H1 (cell line): Measurements from ENCODE around the gene ACYP2. TPM values are rescaled to one million over a fixed set of nuclear protein-coding genes. Genes with fewer than 3 reads are reported as not detected.

Experiments used
- CTCF ChIA-PET: fragments of 300-600 bp; sonication (Branson Sonifier 250); formaldehyde crosslinking; loops from one replicate; lab custom pipeline; 2021; ENCODE audit not compliant: partially characterized antibody; lab: Charles Lee
- POLR2A ChIA-PET: fragments of 300-600 bp; sonication (Branson Sonifier 250); formaldehyde crosslinking; loops from one replicate; lab custom pipeline; 2021; ENCODE audit warnings: inconsistent platforms; ENCODE audit not compliant: partially characterized antibody; lab: Charles Lee
- DNase-seq, 2 experiments: peaks; one replicate each; pipeline versions ENCODE4 v3.0.0 to v3.0.0-alpha.2; 2010 to 2022; ENCODE audit warnings: low spot score in 2 of 2, low read depth in 1 of 2, mixed read lengths in 1 of 2
- FAIRE-seq: peaks from 2 replicates; lab custom pipeline; 2011; peaks lifted over from hg19 to GRCh38; lab: Jason Lieb, UNC
- H2AFZ ChIP-seq: 2 replicates; pipeline ENCODE4 v1.8.1; 2012; ENCODE audit warnings: low read length, inconsistent platforms
- H2AK5ac ChIP-seq: 2 replicates; pipeline ENCODE4 v1.6.1; 2013; ENCODE audit warnings: low read depth, low read length
- H2BK120ac ChIP-seq: replicated peaks from 2 replicates; pipeline ENCODE3; 2013; ENCODE audit warnings: low read depth, low read length, inconsistent platforms
- H2BK12ac ChIP-seq: 2 replicates; pipeline ENCODE4 v1.6.1; 2013; ENCODE audit warnings: low read depth, low read length
- H2BK15ac ChIP-seq: 2 replicates; pipeline ENCODE4 v1.6.1; 2013; ENCODE audit warnings: low read length
- H2BK20ac ChIP-seq: 2 replicates; pipeline ENCODE4 v1.6.1; 2013; ENCODE audit warnings: low read length
- H2BK5ac ChIP-seq: 2 replicates; pipeline ENCODE4 v1.6.1; 2013; ENCODE audit warnings: low read depth, low read length
- H3K14ac ChIP-seq: 2 replicates; pipeline ENCODE4 v1.6.1; 2013; ENCODE audit warnings: inconsistent platforms; ENCODE audit not compliant: insufficient read length
- H3K18ac ChIP-seq: 2 replicates; pipeline ENCODE4 v1.6.1; 2013; ENCODE audit warnings: low read length; ENCODE audit errors: extremely low read depth
- H3K23ac ChIP-seq: 2 replicates; pipeline ENCODE4 v1.6.1; 2013; ENCODE audit warnings: inconsistent platforms; ENCODE audit not compliant: insufficient read length
- H3K23me2 ChIP-seq: 2 replicates; pipeline ENCODE4 v1.6.1; 2013; ENCODE audit warnings: low read depth, low read length
- H3K27ac ChIP-seq: 2 replicates; pipeline ENCODE4 v1.6.1; 2011; ENCODE audit warnings: low read depth, low read length, inconsistent platforms
- H3K27me3 ChIP-seq, 4 experiments: replicated peaks in 1 of 4; 1 replicate in 1 of 4; 2 replicates in 3 of 4; pipeline versions ENCODE4 v1.6.1 to v1.8.1; 2011 to 2013; ENCODE audit warnings: low read length in 3 of 4, mild to moderate bottlenecking in 3 of 4, inconsistent platforms in 2 of 4, mixed read lengths in 2 of 4, moderate library complexity in 1 of 4; ENCODE audit not compliant: control insufficient read depth in 3 of 4, insufficient read depth in 3 of 4; ENCODE audit errors: extremely low read depth in 1 of 4
- H3K36me3 ChIP-seq, 4 experiments: 2 replicates each; pipeline versions ENCODE4 v1.6.1 to v1.8.1; 2011 to 2013; ENCODE audit warnings: mild to moderate bottlenecking in 4 of 4, low read length in 3 of 4, moderate library complexity in 2 of 4, control low read depth in 1 of 4, inconsistent platforms in 1 of 4; ENCODE audit not compliant: insufficient read depth in 4 of 4, control insufficient read depth in 2 of 4
- H3K4ac ChIP-seq: replicated peaks from 2 replicates; pipeline ENCODE3; 2013; ENCODE audit warnings: low read length, low read depth, mixed read lengths, inconsistent platforms; ENCODE audit not compliant: insufficient read length
- H3K4me1 ChIP-seq, 4 experiments: replicated peaks in 1 of 4; 1 replicate in 1 of 4; 2 replicates in 3 of 4; pipeline versions ENCODE4 v1.6.1 to v1.8.1; 2011 to 2013; ENCODE audit warnings: low read length in 3 of 4, inconsistent platforms in 2 of 4, mixed read lengths in 1 of 4; ENCODE audit not compliant: insufficient read depth in 4 of 4, control insufficient read depth in 3 of 4
- H3K4me2 ChIP-seq, 2 experiments: 2 replicates each; pipeline versions ENCODE4 v1.6.1 to v1.8.1; 2011 to 2013; ENCODE audit warnings: low read depth in 2 of 2, low read length in 2 of 2, control low read depth in 1 of 2, inconsistent platforms in 1 of 2, mild to moderate bottlenecking in 1 of 2; ENCODE audit not compliant: insufficient read depth in 1 of 2
- H3K4me3 ChIP-seq, 4 experiments: fragments of 200-600, 300-600 bp in 1 of 4; sonication (generic), shearing (Covaris generic), sonication (Bioruptor Twin) in 1 of 4; 2 replicates each; pipeline versions ENCODE4 v1.5.1 to v1.8.1; 2011 to 2016; ENCODE audit warnings: low read length in 4 of 4, low read depth in 3 of 4, control low read depth in 2 of 4, inconsistent platforms in 2 of 4, mild to moderate bottlenecking in 2 of 4, mixed read lengths in 1 of 4, moderate library complexity in 1 of 4; ENCODE audit not compliant: insufficient read depth in 2 of 4; ENCODE audit errors: extremely low read depth in 1 of 4
- H3K56ac ChIP-seq: replicated peaks from 2 replicates; pipeline ENCODE3; 2013; ENCODE audit warnings: low read depth, mild to moderate bottlenecking, mixed read lengths, low read length, inconsistent platforms; ENCODE audit not compliant: insufficient read length
- H3K79me1 ChIP-seq: 2 replicates; pipeline ENCODE4 v1.6.1; 2013; ENCODE audit warnings: low read depth, low read length, control low read depth
- H3K79me2 ChIP-seq, 2 experiments: 2 replicates each; pipeline versions ENCODE4 v1.6.1 to v1.8.1; 2012 to 2013; ENCODE audit warnings: low read length in 2 of 2, mild to moderate bottlenecking in 2 of 2, inconsistent platforms in 1 of 2; ENCODE audit not compliant: insufficient read depth in 2 of 2, control insufficient read depth in 1 of 2
- H3K9ac ChIP-seq, 4 experiments: replicated peaks in 1 of 4; 1 replicate in 1 of 4; 2 replicates in 3 of 4; pipeline versions ENCODE4 v1.6.1 to v1.8.1; 2011 to 2013; ENCODE audit warnings: low read depth in 3 of 4, low read length in 3 of 4, control low read depth in 2 of 4, mild to moderate bottlenecking in 2 of 4, moderate library complexity in 2 of 4, inconsistent platforms in 1 of 4; ENCODE audit errors: extremely low read depth in 1 of 4
- H3K9me3 ChIP-seq, 2 experiments: 2 replicates each; pipeline versions ENCODE4 v1.6.1 to v1.8.1; 2012 to 2013; ENCODE audit warnings: mild to moderate bottlenecking in 2 of 2, moderate library complexity in 2 of 2, control low read depth in 1 of 2, inconsistent platforms in 1 of 2, low read depth in 1 of 2, low read length in 1 of 2, mixed read lengths in 1 of 2; ENCODE audit not compliant: insufficient read depth in 2 of 2
- H4K20me1 ChIP-seq, 2 experiments: replicated peaks in 1 of 2; 2 replicates each; pipeline versions ENCODE3 to v1.8.1; 2011 to 2013; ENCODE audit warnings: inconsistent platforms in 2 of 2, low read length in 2 of 2, mild to moderate bottlenecking in 1 of 2; ENCODE audit not compliant: insufficient read depth in 2 of 2, control insufficient read depth in 1 of 2
- H4K5ac ChIP-seq: 2 replicates; pipeline ENCODE4 v1.6.1; 2013; ENCODE audit warnings: low read length, low read depth, mixed read lengths, inconsistent platforms; ENCODE audit not compliant: insufficient read length
- H4K8ac ChIP-seq: 2 replicates; pipeline ENCODE4 v1.8.0; 2013; ENCODE audit warnings: mild to moderate bottlenecking, moderate library complexity, low read length, inconsistent platforms; ENCODE audit not compliant: insufficient read depth; ENCODE audit errors: extremely low read depth
- H4K91ac ChIP-seq: replicated peaks from 2 replicates; pipeline ENCODE3; 2013; ENCODE audit warnings: low read length, mixed read lengths, inconsistent platforms; ENCODE audit not compliant: insufficient read length
- ASH2L ChIP-seq: fragments of 200-600, 300-600 bp; sonication (generic); IDR thresholded peaks from one replicate; pipeline ENCODE4 v1.7.1; 2017; ENCODE audit warnings: low read length
- CHD2 ChIP-seq: IDR thresholded peaks from 2 replicates; pipeline ENCODE4 v1.6.1; 2012; ENCODE audit warnings: low read length, improper control_type of control experiment
- CREB1 ChIP-seq: IDR thresholded peaks from 2 replicates; pipeline ENCODE4 v1.6.1; 2012; ENCODE audit warnings: inconsistent platforms
- HDAC6 ChIP-seq: IDR thresholded peaks from one replicate; pipeline ENCODE4 v1.7.1; 2012; ENCODE audit warnings: low read depth, mild to moderate bottlenecking, inconsistent platforms, low read length, moderate library complexity
- ZNF274 ChIP-seq: IDR thresholded peaks from 2 replicates; pipeline ENCODE4 v1.7.0; 2012; ENCODE audit warnings: low read length, borderline replicate concordance; ENCODE audit errors: extremely low read depth
- WGBS, 2 experiments: shearing (Covaris generic) in 1 of 2; methylation state at CpG; one replicate each; pipeline versions ENCODE4 v1.1.6 to v1.1.7; 2013 to 2015; ENCODE audit warnings: low lambda C conversion rate in 2 of 2, mixed read lengths in 2 of 2, inconsistent platforms in 1 of 2, low coverage in 1 of 2, missing lambda C conversion rate in 1 of 2; ENCODE audit not compliant: insufficient replicate concordance in 2 of 2, insufficient coverage in 1 of 2, insufficient read length in 1 of 2; ENCODE audit errors: extremely low coverage in 1 of 2, missing lambda C conversion rate in 1 of 2; 5-methylcytosine and 5-hydroxymethylcytosine counted together
- polyA plus RNA-seq, 7 experiments: library from polyadenylated mRNA; depleted of rRNA in 3 of 7; stranded (reverse) in 5 of 7; unstranded in 2 of 7; fragments of >200 nt in 5 of 7; fragments of 200-250 nt in 2 of 7; gene quantifications; 1 replicate in 5 of 7; 2 replicates in 1 of 7; 4 replicates in 1 of 7; pipeline versions ENCODE4 v1.2.1 to v1.2.3, GENCODE V29; 2011 to 2013; ENCODE audit warnings: missing spikeins in 2 of 7, mixed read lengths in 2 of 7
- total RNA-seq: library from RNA; stranded (reverse); fragmentation: NEBNext Ultra II Directional; extraction: Animal tissue kit (Norgen Biotek cat#: 25700); gene quantifications from 2 replicates; pipeline ENCODE4 v1.2.1, GENCODE V29; 2021

The ACYP2 gene
- total and polyA plus RNA-seq, 2 of the 8 experiments (the other 6 are each of a cell fraction or from before 2014, with no cell fraction given) = 3.4 to 4.4 TPM

GRCh38 chr2:54149638-54150441, 34.4 kb downstream of the ACYP2 start:
- no peak overlapping the region for H3K18ac ChIP-seq
- no peaks in the 10 kb centered on the region for H3K79me2 ChIP-seq
- H2BK20ac ChIP-seq = no peak overlapping the region
- no peak overlapping the region for H4K5ac ChIP-seq
- CTCF ChIA-PET = interaction anchor here (0.6 to 1.6 kb wide), 3 partner anchors 11 to 802 kb away, joined by 3 to 4 read pairs (median 4); no protein-coding TSS in a partner anchor
- POLR2A ChIA-PET = interaction anchor here (1.3 kb wide), 1 partner anchor 34 kb away, joined by 4 read pairs; no protein-coding TSS in a partner anchor
- H3K23me2 ChIP-seq = no peaks in the 10 kb centered on the region
- no peaks in the 10 kb centered on the region for H3K79me1 ChIP-seq
- FAIRE-seq = no peak
- H4K8ac ChIP-seq = no peak overlapping the region
- H3K4me1 ChIP-seq = no peaks in the 10 kb centered on the region
- H3K9me3 ChIP-seq = no peaks in the 10 kb centered on the region
- H3K56ac ChIP-seq = no peak overlapping the region
- H3K27ac ChIP-seq = no peak overlapping the region
- H3K4me2 ChIP-seq = no peak overlapping the region
- H3K4me3 ChIP-seq = no peak overlapping the region
- no peak overlapping the region for H2BK120ac ChIP-seq
- H3K36me3 ChIP-seq = no peaks in the 10 kb centered on the region
- TF ChIP-seq HDAC6 (no peak), ZNF274 (no peak), ASH2L (no peak), CREB1 (no peak), CHD2 (no peak)
- no peak overlapping the region for H3K23ac ChIP-seq
- no peaks in the 10 kb centered on the region for H4K20me1 ChIP-seq
- no peak overlapping the region for H4K91ac ChIP-seq
- H2BK15ac ChIP-seq = no peak overlapping the region
- no peak overlapping the region for H3K4ac ChIP-seq
- no peak overlapping the region for H2AK5ac ChIP-seq
- DNase-seq = no peak
- 95% methylated on average over 3 of the region's 3 CpGs; no CpG with 5 or more reads in 1 of the 2 experiments for WGBS, 2 experiments
- H2AFZ ChIP-seq = no peak overlapping the region
- H2BK12ac ChIP-seq = no peak overlapping the region
- no peak overlapping the region for H2BK5ac ChIP-seq
- H3K14ac ChIP-seq = no peak overlapping the region
- H3K9ac ChIP-seq = no peak overlapping the region
- H3K27me3 ChIP-seq = no peaks in the 10 kb centered on the region
